Endothelial cell of umbilical vein (primary cell): Measurements from ENCODE around the gene PTGDS. TPM values are rescaled to one million over a fixed set of nuclear protein-coding genes. Genes with fewer than 3 reads are reported as not detected.

Source experiments
- BruUV-seq: library from RNA; stranded (reverse); fragments of 400-500 nt; replicated peaks from 2 replicates; lab custom pipeline; 2021; lab: Mats Ljungman, UMichigan
- CTCF ChIA-PET: fragments of 300-600, 350-600 bp; sonication (Branson Sonifier 250); formaldehyde crosslinking; loops from one replicate; lab custom pipeline; 2021; ENCODE audit warnings: antibody characterized with exemption, inconsistent platforms; lab: Charles Lee
- POLR2A ChIA-PET: fragments of 300-600, 350-600 bp; sonication (Branson Sonifier 250); formaldehyde crosslinking; loops from one replicate; lab custom pipeline; 2021; ENCODE audit warnings: antibody characterized with exemption, inconsistent platforms; lab: Charles Lee
- DNase-seq: peaks from one replicate; pipeline ENCODE4 v3.0.0-alpha.2; 2011; ENCODE audit warnings: low read depth, low spot score
- FAIRE-seq: peaks from 2 replicates; lab custom pipeline; 2011; peaks lifted over from hg19 to GRCh38; lab: Jason Lieb, UNC
- H2AFZ ChIP-seq: 2 replicates; pipeline ENCODE4 v1.6.0; 2012; ENCODE audit warnings: low read depth, low read length, control low read depth, inconsistent platforms
- H3K27ac ChIP-seq: 2 replicates; pipeline ENCODE4 v1.5.1; 2011; ENCODE audit warnings: low read depth, mild to moderate bottlenecking, control low read depth, low read length, moderate library complexity; ENCODE audit not compliant: insufficient read depth
- H3K27me3 ChIP-seq, 2 experiments: 2 replicates each; pipeline versions ENCODE4 v1.6.0 to v1.6.1; 2011; ENCODE audit warnings: low read length in 2 of 2, mixed read lengths in 1 of 2; ENCODE audit not compliant: control insufficient read depth in 2 of 2, insufficient read depth in 2 of 2
- H3K36me3 ChIP-seq, 2 experiments: 2 replicates in 1 of 2; 3 replicates in 1 of 2; pipeline ENCODE4 v1.5.1; 2011; ENCODE audit warnings: low read length in 2 of 2, mild to moderate bottlenecking in 1 of 2, moderate library complexity in 1 of 2; ENCODE audit not compliant: control insufficient read depth in 2 of 2, insufficient read depth in 2 of 2; ENCODE audit errors: extremely low read depth in 1 of 2
- H3K4me1 ChIP-seq: 3 replicates; pipeline ENCODE4 v1.5.1; 2011; ENCODE audit warnings: mild to moderate bottlenecking, low read length; ENCODE audit not compliant: control insufficient read depth, insufficient read depth; ENCODE audit errors: extremely low read depth
- H3K4me2 ChIP-seq: 2 replicates; pipeline ENCODE4 v1.6.1; 2011; ENCODE audit warnings: low read length, control low read depth, mixed read lengths; ENCODE audit not compliant: insufficient read depth
- H3K4me3 ChIP-seq, 3 experiments: fragments of 200-600 bp in 1 of 3; sonication (generic), shearing (Covaris generic) in 1 of 3; replicated peaks in 1 of 3; 2 replicates each; pipeline ENCODE4 v1.5.1; 2011 to 2016; ENCODE audit warnings: control low read depth in 3 of 3, low read length in 3 of 3, mild to moderate bottlenecking in 2 of 3, inconsistent platforms in 1 of 3, low read depth in 1 of 3, moderate library complexity in 1 of 3; ENCODE audit not compliant: insufficient read depth in 1 of 3
- H3K79me2 ChIP-seq: 2 replicates; pipeline ENCODE4 v1.6.0; 2012; ENCODE audit warnings: low read length, inconsistent platforms; ENCODE audit not compliant: control insufficient read depth, insufficient read depth
- H3K9ac ChIP-seq: replicated peaks from 2 replicates; pipeline ENCODE3; 2011; ENCODE audit warnings: low read length, control low read depth; ENCODE audit not compliant: insufficient read depth; ENCODE audit errors: extremely low read depth
- H3K9me1 ChIP-seq: replicated peaks from 3 replicates; pipeline ENCODE4 v1.6.0; 2011; ENCODE audit warnings: mild to moderate bottlenecking, low read length; ENCODE audit not compliant: control insufficient read depth, insufficient read depth; ENCODE audit errors: extremely low read depth
- H3K9me3 ChIP-seq: replicated peaks from 2 replicates; pipeline ENCODE4 v1.5.1; 2012; ENCODE audit warnings: low read length, inconsistent platforms; ENCODE audit not compliant: control insufficient read depth, insufficient read depth
- H4K20me1 ChIP-seq: replicated peaks from 2 replicates; pipeline ENCODE3; 2011; ENCODE audit warnings: mild to moderate bottlenecking, low read length; ENCODE audit not compliant: control insufficient read depth, insufficient read depth; ENCODE audit errors: extremely low read depth
- EZH2 ChIP-seq: IDR thresholded peaks from 2 replicates; pipeline ENCODE4 v1.6.1; 2012; ENCODE audit warnings: borderline replicate concordance, low read depth, mild to moderate bottlenecking, moderate library complexity, low read length, inconsistent platforms; ENCODE audit not compliant: severe bottlenecking
- FOS ChIP-seq: IDR thresholded peaks from 2 replicates; pipeline ENCODE4 v1.6.1; 2011; ENCODE audit warnings: mild to moderate bottlenecking, low read length, moderate library complexity, borderline replicate concordance; ENCODE audit not compliant: insufficient read depth
- GATA2 ChIP-seq: IDR thresholded peaks from 2 replicates; pipeline ENCODE4 v1.7.0; 2011; ENCODE audit warnings: low read depth, mild to moderate bottlenecking, moderate library complexity, mixed read lengths, low read length; ENCODE audit not compliant: insufficient read length, insufficient read depth
- JUN ChIP-seq: IDR thresholded peaks from 2 replicates; pipeline ENCODE4 v1.6.1; 2011; ENCODE audit warnings: borderline replicate concordance, low read depth; ENCODE audit not compliant: insufficient read length, insufficient read depth
- MYC ChIP-seq: IDR thresholded peaks from one replicate; pipeline ENCODE4 v1.6.1; 2011; ENCODE audit warnings: mild to moderate bottlenecking, low read depth, low read length
- POLR2A ChIP-seq: IDR thresholded peaks from 2 replicates; pipeline ENCODE4 v1.6.1; 2012; ENCODE audit warnings: low read depth, mild to moderate bottlenecking, control low read depth, low read length
- POLR2AphosphoS5 ChIP-seq: IDR thresholded peaks from 2 replicates; pipeline ENCODE4 v1.6.1; 2012; ENCODE audit warnings: low read depth, mild to moderate bottlenecking, control low read depth, low read length, moderate library complexity; ENCODE audit not compliant: insufficient read depth
- dilution Hi-C: fragments of 300-500 bp; cut with MboI; formaldehyde crosslinking; loops from one replicate; pipeline ENCODE4 v1.15.0; 2019; ENCODE audit warnings: low sequenced_read_pairs; ENCODE audit not compliant: extremely low pct_ligation_motif_present
- intact Hi-C: fragments of 100-400 bp; cut with micrococcal nuclease; formaldehyde crosslinking; loops from one replicate; pipeline ENCODE4 v1.10.0; 2022
- polyA plus RNA-seq, 4 experiments: library from polyadenylated mRNA; depleted of rRNA in 3 of 4; stranded (reverse) in 3 of 4; unstranded in 1 of 4; fragments of >200 nt; gene quantifications; 2 replicates each; pipeline versions ENCODE4 v1.2.1 to v1.2.3, GENCODE V29; 2011 to 2012; ENCODE audit warnings: missing spikeins in 1 of 4
- total RNA-seq: library from RNA; stranded (reverse); gene quantifications from 2 replicates; pipeline ENCODE4 v1.2.3, GENCODE V29; 2021
- TF ChIP-seq, protein P1 (sequence below): IDR thresholded peaks from 2 replicates; pipeline ENCODE4 v1.6.1; 2011; ENCODE audit not compliant: insufficient read depth, insufficient read length
- TF ChIP-seq, protein P2 (sequence below), 2 donors: IDR thresholded peaks; 1 replicate in 1 of 2; 2 replicates in 1 of 2; pipeline ENCODE4 v1.5.1; 2011; ENCODE audit warnings: low read length in 2 of 2, mild to moderate bottlenecking in 2 of 2, moderate library complexity in 2 of 2, control low read depth in 1 of 2, inconsistent platforms in 1 of 2, low read depth in 1 of 2; ENCODE audit not compliant: insufficient read depth in 1 of 2; ENCODE audit errors: extremely low read depth in 1 of 2

PTGDS gene
- total and polyA plus RNA-seq, 2 donors (not counting 3 experiments of a cell fraction or from before 2014, with no cell fraction given) = not detected

DNA sequence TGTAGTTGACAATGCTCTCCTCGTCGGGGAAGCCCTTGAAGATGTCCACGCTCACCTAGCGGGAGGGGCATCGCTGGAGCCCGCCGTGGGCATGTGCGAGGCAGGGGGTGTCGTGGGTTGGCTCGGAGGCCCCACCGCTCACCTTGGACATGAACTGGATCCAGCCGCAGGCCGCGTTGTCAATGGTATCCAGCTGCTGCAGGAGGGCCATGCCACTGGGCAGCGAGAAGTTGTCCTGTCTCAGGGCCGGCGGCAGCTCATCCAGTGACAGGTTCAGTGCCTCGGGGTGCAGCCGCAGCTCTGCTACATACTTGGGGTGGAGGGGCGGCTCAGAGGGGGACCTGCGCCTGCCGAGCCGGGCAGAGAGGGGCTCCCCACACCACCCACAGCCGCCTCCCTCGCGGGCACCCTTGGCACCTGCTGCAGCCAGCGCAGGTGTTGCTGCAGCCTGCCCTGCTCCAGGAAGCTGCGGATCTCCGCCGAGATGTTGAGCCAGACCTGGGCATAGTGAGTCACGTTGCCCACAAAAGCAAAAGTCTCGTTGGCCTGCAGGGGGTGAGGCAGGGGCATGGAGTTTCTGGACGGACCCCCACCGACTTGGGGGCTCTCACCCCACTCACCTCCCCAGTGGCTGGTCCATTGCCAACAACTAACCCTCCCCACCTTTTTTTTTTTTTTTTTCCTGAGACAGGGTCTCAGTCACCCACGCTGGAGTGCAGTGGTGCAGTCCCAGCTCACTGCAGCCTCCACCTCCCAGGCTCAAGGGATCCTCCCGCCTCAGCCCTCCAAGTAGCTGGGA is 41.7 kb downstream of the PTGDS start:
- H4K20me1 ChIP-seq = no peaks in the 10 kb centered on the region
- TF ChIP-seq EZH2 = no peak
- TF ChIP-seq, protein P1, sequence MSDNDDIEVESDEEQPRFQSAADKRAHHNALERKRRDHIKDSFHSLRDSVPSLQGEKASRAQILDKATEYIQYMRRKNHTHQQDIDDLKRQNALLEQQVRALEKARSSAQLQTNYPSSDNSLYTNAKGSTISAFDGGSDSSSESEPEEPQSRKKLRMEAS = no peak
- no peak for TF ChIP-seq FOS
- TF ChIP-seq MYC = no peak
- TF ChIP-seq GATA2 = no peak
- TF ChIP-seq JUN = no peak
- TF ChIP-seq POLR2A = no peak
- no peak for TF ChIP-seq POLR2AphosphoS5
- TF ChIP-seq, protein P2, sequence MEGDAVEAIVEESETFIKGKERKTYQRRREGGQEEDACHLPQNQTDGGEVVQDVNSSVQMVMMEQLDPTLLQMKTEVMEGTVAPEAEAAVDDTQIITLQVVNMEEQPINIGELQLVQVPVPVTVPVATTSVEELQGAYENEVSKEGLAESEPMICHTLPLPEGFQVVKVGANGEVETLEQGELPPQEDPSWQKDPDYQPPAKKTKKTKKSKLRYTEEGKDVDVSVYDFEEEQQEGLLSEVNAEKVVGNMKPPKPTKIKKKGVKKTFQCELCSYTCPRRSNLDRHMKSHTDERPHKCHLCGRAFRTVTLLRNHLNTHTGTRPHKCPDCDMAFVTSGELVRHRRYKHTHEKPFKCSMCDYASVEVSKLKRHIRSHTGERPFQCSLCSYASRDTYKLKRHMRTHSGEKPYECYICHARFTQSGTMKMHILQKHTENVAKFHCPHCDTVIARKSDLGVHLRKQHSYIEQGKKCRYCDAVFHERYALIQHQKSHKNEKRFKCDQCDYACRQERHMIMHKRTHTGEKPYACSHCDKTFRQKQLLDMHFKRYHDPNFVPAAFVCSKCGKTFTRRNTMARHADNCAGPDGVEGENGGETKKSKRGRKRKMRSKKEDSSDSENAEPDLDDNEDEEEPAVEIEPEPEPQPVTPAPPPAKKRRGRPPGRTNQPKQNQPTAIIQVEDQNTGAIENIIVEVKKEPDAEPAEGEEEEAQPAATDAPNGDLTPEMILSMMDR (IDR thresholded peaks at IDR 0.05; ENCODE audit: extremely low read depth in 1 of 2, insufficient read depth in 1 of 2, low read depth in 1 of 2, low read length in 2 of 2) = no peak
- H3K4me2 ChIP-seq = no peak overlapping the region
- CTCF ChIA-PET = interaction anchor here (1.1 to 1.2 kb wide), 2 partner anchors 10 to 71 kb away, joined by 3 to 8 read pairs; partner anchors contain the start of gene ABCA2
- intact Hi-C loops (no loop called here), dilution Hi-C loops (no loop called here)
- DNase-seq (no peak), FAIRE-seq (no peak)
- no peaks in the 10 kb centered on the region for H3K27me3 ChIP-seq
- no peak overlapping the region for H3K4me3 ChIP-seq
- no peak overlapping the region for H3K27ac ChIP-seq
- BruUV-seq = no TSS peak
- no peaks in the 10 kb centered on the region for H3K9me3 ChIP-seq
- no peaks in the 10 kb centered on the region for H3K9me1 ChIP-seq
- H2AFZ ChIP-seq = no peak overlapping the region
- POLR2A ChIA-PET = no interaction called here
- H3K36me3 ChIP-seq = no peaks in the 10 kb centered on the region
- H3K79me2 ChIP-seq = no peaks in the 10 kb centered on the region
- H3K4me1 ChIP-seq = no peaks in the 10 kb centered on the region
- no peak overlapping the region for H3K9ac ChIP-seq
